ENCODE measurements around the gene WFS1. TPM values are rescaled to one million over a fixed set of nuclear protein-coding genes. Genes with fewer than 3 reads are reported as not detected.

The WFS1 gene
- total and polyA plus RNA-seq, 2 donors (not counting 3 experiments of a cell fraction or from before 2014, with no cell fraction given): 48.2 to 70.0 TPM

GRCh38 chr4:6263526-6264224 is 6.0 kb upstream of the WFS1 start:
- no peaks in the 10 kb centered on the region for H3K9me3 ChIP-seq (replicated peaks; ENCODE audit: control insufficient read depth, insufficient read depth, low read length)
- DNase-seq (ENCODE audit: low read depth, low spot score): no peak
- H3K4me2 ChIP-seq (ENCODE audit: insufficient read depth, low read length): no peak overlapping the region
- H3K4me3 ChIP-seq (replicated peaks in 1 of 3; ENCODE audit: insufficient read depth in 1 of 3, low read depth in 1 of 3, low read length in 3 of 3): no peak overlapping the region
- no peaks in the 10 kb centered on the region for H3K36me3 ChIP-seq (ENCODE audit: control insufficient read depth in 2 of 2, extremely low read depth in 1 of 2, insufficient read depth in 2 of 2, low read length in 2 of 2)
- no peaks in the 10 kb centered on the region for H3K79me2 ChIP-seq (ENCODE audit: control insufficient read depth, insufficient read depth, low read length)
- ChIA-PET POLR2A (no interaction called here), CTCF (interaction anchor here (0.6 to 15.3 kb wide), 15 partner anchors 9 to 286 kb away, joined by 3 to 623 read pairs (median 6); no protein-coding TSS in a partner anchor)
- dilution Hi-C loops (cut with MboI; ENCODE audit: extremely low pct_ligation_motif_present, low sequenced_read_pairs) (no loop called here), intact Hi-C loops (cut with micrococcal nuclease) (loop anchor here (1.0 kb wide), 2 partner anchors 64 to 69 kb away; no protein-coding TSS in a partner anchor)
- no peak for FAIRE-seq
- H2AFZ ChIP-seq (ENCODE audit: low read depth, low read length): no peak overlapping the region
- no peaks in the 10 kb centered on the region for H4K20me1 ChIP-seq (replicated peaks; ENCODE audit: control insufficient read depth, extremely low read depth, insufficient read depth, low read length)
- no peaks in the 10 kb centered on the region for H3K9me1 ChIP-seq (replicated peaks; ENCODE audit: control insufficient read depth, extremely low read depth, insufficient read depth, low read length)
- no TSS peak for BruUV-seq (replicated peaks)
- H3K27ac ChIP-seq (ENCODE audit: insufficient read depth, low read depth, low read length): no peak overlapping the region
- H3K27me3 ChIP-seq (ENCODE audit: control insufficient read depth in 2 of 2, insufficient read depth in 2 of 2, low read length in 2 of 2): peaks cover 11 to 13% of the 10 kb centered on the region in 2 experiments
- no peak for TF ChIP-seq POLR2AphosphoS5 (IDR thresholded peaks at IDR 0.05; ENCODE audit: insufficient read depth, low read depth, low read length)
- no peak for TF ChIP-seq POLR2A (IDR thresholded peaks at IDR 0.05; ENCODE audit: low read depth, low read length)
- TF ChIP-seq EZH2 (IDR thresholded peaks at IDR 0.05; ENCODE audit: borderline replicate concordance, low read depth, low read length, severe bottlenecking): no peak
- TF ChIP-seq MYC (IDR thresholded peaks at IDR 0.05; ENCODE audit: low read depth, low read length): no peak
- TF ChIP-seq MAX (IDR thresholded peaks at IDR 0.05; ENCODE audit: insufficient read depth, insufficient read length): no peak
- no peak for TF ChIP-seq GATA2 (IDR thresholded peaks at IDR 0.05; ENCODE audit: insufficient read depth, insufficient read length, low read depth, low read length)
- TF ChIP-seq FOS (IDR thresholded peaks at IDR 0.05; ENCODE audit: borderline replicate concordance, insufficient read depth, low read length): no peak
- no peak for TF ChIP-seq CTCF (IDR thresholded peaks at IDR 0.05; ENCODE audit: extremely low read depth in 1 of 2, insufficient read depth in 1 of 2, low read depth in 1 of 2, low read length in 2 of 2)
- no peak for TF ChIP-seq JUN (IDR thresholded peaks at IDR 0.05; ENCODE audit: borderline replicate concordance, insufficient read depth, insufficient read length, low read depth)
- H3K9ac ChIP-seq (replicated peaks; ENCODE audit: extremely low read depth, insufficient read depth, low read length): no peak overlapping the region
- no peaks in the 10 kb centered on the region for H3K4me1 ChIP-seq (ENCODE audit: control insufficient read depth, extremely low read depth, insufficient read depth, low read length)
